Colon (tissue), 2 donors: ENCODE results near the gene PRUNE2.
"Not testable (repeated sequence)": the region's sequence is repeated elsewhere in the genome, so short reads cannot be mapped to it uniquely, and the experiment has no call there.

Experiments used
- FAIRE-seq: peaks from 2 replicates; lab custom pipeline; 2012; peaks lifted over from hg19 to GRCh38; lab: Jason Lieb, UNC
- donor health status: control.
- donor health status: control.

PRUNE2 gene

DNA sequence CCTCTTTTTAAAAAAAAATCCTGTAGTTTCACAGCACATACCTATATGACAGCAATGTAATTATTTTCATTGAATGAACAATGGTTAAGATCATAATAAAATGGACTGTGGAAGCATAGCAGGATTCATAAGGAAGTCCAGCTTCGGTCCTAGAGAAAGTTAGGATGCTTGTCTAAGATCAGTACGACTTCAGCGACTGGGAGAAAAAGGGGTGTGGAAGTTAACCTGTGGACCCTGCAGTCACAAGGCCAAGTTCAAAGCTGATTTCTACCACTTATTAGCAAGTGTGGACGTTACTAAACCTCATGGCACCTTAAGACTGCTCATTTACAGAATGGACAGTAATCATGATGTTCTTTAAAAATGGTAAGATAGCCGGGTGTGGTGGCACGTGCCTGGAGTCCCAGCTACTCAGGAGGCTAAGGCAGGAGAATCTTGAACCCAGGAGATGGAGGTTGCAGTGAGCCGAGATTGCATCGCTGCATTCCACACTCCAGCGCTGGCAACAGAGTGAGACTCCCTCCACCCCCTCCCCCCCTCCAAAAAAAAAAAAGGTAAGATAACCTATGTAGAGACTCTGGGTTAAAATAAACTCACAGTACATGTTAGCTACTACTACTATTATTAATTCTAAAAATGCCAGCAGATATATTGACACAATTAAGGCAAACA, 213.3 kb downstream of the PRUNE2 start:
- FAIRE-seq = no peak

DNA sequence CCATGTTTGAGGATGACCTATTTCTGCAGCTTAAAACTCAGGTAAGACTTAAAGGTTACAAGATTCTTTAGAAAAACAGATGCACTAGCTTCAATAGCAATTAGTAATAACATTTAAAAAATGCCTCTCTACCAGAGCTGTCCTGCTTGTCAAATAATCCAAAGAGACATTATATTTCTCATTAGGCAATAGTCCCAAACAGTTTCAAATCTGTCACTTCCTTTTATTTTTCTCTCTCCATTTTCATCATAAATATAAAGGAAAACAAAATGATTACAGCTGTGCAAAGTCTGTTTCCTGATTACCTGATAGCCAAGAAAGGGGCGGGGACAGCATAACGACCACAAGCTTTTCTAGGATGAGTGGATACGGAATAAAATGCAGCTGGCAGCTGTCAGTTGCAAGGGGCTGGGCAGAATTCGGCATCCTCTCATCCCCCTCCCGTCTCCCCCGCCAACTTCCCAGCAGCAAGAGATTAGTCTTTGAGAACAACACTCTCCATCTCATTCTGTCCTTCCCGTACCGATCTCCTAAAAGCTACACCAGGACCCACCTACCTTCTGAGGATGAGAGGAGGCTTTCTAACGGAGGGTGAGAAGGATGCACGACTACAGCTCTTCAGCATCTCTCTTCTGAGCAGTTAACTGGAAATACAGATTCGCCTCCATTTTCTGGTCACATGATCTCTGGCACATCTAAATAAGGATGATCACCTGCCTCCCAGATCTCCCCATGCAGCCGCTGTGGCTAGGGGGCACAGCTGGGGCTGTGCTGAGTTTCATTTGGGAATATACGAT, 214.2 kb downstream of the PRUNE2 start:
- no peak for FAIRE-seq

DNA sequence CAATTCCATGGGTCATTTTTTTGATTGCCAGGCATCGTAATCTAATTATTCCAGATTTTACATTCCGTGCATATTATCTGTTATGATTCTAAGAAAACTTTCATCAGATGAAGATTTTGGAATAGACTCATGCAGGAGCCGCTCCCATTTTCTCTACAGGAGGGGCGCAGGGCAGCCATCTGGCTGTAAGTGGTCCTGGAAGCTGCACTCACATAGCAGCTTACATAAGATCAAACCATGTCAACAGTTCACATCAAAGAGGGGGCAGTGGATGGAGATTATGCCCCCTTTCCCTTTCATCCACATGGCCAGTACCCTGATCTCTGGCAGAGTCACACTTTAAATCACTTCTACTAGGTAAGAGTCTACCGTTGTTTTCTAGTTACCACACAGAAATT, 214.9 kb downstream of the PRUNE2 start:
- FAIRE-seq = no peak

DNA sequence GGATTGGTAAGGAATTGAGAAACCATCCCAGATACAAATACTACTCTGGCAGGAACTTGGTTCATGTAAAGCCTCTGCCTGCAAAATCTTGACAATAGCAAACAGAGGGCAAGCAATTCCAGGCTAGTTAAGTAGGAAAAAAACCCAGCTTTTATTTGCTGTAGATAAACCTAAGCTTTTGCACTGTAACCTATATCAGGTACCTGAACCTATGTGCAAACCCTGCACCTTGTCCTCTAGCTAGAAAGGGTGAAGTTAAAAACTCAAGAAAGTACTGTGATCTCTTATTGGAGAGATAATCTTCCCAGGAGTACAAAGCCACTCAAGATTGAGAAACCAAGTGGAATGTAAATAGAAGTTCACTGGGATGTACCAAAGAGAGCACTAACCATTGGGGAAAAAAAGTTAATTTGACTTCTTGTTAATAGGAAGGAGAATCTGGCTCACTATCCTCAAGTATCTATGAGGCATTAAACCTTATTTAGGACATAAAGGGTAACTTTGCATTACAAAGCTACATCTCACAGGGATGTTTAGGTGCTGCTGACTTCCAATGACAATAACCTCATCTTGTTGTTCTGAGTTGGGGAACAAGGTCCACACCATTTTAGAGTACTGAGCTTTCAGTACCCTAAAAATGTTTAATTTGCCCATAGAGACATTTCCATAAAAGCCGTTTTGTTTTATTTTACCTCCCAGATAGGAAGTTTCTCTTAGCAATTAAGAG, 215.5 kb downstream of the PRUNE2 start:
- FAIRE-seq = no peak

DNA sequence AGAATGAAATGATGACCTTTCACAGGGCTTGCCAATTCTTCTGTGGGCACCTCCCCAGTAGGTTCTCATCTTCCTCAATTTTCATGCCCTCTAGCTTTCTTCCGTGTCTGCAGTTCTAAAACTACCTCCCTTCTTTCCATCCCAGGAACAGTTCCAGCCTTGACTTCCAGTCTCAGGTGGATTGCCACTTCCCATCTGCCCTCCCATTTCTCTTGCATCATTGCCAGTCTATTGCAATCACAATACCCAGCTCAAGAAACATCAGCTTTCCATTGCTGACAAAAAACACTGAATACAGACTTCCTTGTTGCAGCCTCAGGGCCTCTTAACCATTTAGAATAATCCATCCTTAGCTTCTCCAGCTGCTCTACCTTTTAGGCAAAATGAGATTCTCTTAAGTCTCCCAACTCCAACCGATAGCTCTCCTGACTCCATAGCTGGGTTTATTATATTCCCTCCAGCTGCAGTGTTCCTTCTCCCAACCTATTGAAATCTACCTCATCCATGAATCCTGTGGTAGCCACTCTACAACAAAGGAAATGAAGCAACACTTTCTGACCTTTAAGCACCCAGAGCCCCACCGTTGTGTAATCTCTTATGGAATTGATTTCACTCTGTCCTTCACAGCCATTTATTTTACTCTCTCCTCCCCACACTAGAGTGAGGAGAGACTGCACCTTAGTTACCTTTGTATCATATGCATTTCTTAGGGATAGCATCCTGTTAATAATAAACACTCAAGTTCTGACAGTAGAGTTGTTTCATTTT, 217.3 kb downstream of the PRUNE2 start:
- no peak for FAIRE-seq

DNA sequence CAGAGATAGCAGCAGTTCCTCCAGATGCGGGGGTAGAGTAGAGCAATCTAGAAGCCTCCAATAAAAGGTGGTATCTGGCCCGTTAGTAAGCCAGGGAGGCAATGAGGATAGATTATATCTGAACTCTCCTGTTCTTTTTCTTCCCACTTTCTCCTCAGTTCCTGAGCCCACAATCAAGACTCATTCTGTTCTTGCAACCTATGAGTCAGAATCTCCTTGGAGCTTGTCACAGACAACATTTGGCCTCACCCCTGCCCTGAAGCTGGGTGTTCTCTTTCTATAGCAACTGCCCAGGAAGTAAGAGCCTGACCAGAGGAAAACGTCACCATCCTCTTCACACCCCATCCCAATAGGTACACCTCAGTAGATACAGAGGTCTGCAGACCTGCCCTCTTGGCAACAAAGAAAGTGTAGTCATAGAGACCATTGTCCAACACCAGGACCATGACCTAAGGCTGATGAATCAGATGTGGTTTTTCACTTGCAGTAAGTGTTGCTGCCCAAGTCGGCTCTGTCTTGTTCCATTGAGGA, 218.0 kb downstream of the PRUNE2 start:
- FAIRE-seq = no peak

DNA sequence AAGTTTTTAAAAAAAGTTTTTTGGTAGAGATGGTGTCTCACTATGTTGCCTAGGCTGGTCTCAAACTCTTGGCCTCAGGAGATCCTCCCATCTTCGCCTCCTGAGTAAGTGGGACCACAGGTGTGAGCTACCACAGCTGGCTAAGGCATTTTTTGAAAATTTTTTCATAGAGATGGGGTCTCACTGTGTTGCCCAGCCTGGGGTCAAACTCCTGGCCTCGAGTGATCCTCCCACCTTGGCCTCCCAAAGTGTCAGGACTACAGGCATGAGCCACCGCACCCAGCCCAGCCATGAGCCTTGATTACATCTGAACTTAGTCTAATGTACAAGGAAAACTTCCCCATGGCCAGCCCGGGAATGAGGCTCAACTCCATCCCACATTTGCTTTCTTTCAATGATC, 219.2 kb downstream of the PRUNE2 start:
- no peak for FAIRE-seq

DNA sequence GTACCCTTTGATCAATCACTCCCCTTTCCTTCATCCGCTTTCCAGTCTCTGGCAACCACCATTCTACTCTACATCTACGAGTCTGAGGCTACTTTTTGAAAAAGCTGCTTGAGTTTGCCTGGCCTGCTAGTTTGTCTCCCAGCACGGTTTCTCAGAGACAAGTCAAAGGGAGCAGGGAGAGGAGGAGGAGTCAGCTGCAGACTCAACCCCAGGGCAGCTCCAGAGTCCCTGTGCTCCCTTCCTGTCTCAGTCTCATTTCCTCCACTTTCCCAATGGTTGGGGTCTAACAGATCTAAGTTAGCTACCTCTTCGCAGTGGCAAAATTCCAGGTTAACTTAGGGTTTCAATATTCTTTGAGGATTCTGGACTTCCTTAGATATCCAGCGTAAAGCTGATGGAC, 221.7 kb downstream of the PRUNE2 start:
- FAIRE-seq = no peak

DNA sequence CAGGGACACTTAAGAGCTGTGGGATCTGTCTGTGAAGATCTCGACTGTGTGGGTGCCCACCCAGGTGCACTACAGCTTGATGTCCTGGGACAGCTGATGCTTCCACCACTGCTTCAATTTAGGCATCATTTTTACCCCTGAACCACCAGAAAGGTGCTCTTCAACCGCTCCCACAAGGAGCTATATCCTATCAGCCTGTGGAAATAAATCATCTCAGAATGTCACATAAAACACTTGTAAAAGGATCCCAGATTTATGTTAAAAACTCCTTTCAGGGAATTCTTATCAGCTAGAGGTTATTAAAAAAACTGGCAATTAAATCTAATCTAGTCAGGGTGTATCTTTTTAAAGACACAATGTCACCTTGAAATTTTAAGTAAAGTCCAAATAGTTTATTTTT, 224.4 kb downstream of the PRUNE2 start:
- FAIRE-seq = no peak

DNA sequence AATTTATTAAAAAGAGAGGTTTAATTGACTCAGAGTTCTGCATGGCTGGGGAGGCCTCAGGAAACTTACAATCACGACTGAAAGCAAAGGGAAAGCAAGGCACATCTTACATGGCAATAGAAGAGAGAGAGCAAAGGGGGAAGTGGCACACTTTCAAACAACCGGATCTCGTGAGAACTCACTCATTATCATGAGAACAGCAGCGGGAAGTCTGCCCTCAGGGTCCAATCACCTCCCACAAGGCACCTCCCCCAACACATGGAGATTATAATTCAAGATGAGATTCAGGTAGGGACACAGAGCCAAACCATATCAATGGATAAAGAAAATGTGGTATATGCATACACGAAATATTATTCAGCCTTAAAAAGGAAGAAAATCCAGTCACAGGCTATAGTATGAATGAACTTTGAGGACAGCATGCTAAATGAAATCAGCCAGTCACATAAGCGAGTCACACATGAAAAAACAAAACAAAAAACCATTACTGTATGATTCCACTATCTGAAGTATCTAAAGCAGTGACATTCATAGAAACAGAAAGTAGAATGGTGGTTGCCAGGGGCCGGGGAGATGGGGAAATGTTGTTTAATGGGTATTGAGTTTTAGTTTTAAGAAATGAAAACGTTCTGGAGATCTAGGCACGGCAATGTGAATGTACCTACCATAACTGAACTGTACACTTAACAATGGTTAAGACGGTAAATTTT, 225.0 kb downstream of the PRUNE2 start:
- no peak for FAIRE-seq

DNA sequence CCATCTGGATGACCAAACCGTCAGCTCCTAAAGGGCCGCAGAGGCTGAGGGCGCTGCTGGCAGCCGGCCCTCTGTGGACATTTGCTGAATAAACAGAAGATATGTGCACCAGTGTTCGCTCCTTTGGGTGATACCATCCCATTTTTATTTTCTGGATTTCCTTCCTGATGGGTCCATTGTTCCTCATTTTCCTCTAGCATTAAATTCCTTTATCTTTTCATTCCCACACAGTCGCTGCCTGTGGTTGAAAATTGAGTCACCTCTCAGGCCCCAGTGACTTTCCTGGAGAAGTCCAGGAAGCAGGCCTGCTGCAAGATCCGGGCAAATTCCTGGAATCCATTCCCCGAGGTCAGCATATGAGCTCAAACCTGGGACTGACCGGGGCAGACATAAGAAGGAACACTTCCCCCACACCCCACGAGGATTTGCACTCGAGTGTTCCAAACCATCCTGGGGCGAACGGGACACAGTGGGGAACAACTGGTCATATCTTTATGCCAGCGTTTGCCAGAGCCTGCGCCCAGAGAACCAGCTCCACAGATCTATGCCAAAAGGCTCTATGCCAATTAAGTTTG, 228.3 kb downstream of the PRUNE2 start:
- no peak for FAIRE-seq

DNA sequence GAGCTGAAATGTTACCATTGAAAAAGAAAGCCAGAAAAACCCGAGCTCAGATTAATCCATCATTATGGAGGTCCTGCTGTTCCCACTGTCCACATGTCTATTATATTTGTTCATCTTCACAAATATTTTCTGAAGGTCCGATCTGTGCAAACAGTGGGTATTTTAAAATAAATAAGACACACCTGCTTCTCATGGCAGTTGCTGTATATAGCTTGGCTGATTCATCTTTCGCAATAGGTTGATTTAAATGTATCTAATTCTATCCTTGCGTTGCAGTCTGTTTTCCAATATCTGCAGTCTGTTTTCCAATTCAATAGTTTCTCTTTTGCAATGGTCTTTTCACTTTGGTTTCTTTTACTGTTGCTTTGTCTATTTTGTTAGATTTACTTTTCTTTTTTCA, 229.1 kb downstream of the PRUNE2 start:
- FAIRE-seq = no peak

DNA sequence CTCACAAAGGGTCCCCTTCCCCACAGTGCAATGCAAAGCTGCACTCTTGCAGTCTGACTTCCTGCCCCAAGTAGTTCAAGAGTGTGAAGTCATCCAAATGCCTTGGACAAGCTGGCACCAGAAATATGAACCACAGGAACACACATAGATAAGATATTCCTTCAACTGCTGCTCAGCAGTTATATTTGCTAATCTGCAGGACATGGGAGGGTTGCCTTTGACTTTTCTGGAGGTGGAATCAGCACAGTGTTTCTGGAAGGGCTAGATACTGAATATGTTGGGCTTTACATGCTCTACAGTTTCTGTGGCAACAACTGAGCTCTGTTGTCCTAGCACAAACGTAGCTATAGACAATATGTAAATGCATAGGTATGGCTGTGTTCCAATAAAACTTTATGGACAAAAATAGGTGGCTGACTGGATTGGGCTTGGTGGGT, 238.4 kb downstream of the PRUNE2 start:
- FAIRE-seq = no peak

DNA sequence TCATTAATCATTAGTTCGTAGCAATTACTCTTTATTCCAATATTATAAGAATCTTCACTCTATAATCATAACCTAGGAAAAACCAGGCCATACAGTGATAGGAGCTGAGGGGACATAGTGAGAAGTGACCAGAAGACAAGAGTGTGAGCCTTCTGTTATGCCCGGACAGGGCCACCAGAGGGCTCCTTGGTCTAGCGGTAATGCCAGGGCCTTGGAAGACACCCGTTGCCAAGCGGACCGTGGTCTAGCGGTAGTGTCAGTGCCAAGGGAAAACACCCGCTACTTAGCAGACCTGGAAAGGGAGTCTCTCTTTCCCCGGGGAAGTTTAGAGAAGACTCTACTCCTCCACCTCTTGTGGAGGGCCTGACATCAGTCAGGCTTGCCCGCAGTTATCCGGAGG, 239.9 kb downstream of the PRUNE2 start:
- FAIRE-seq = not testable (repeated sequence)

DNA sequence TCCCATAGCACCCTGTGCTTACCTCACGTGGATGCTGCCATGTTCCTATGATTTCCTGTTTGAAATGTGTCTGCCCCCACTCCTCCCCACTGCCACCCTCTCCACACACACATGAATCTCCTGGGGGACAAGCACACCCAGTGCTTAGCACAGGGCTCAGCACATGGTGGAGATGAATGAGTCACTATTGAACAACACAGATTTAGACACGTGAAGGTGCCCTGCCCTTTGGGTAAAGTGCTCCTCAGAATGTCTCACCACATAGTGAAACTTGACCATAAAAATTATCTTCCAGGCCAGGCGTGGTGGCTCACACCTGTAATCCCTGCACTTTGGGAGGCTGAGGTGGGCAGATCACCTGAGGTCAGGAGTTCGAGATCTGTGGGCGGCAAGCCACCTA, 240.5 kb downstream of the PRUNE2 start:
- no peak for FAIRE-seq

DNA sequence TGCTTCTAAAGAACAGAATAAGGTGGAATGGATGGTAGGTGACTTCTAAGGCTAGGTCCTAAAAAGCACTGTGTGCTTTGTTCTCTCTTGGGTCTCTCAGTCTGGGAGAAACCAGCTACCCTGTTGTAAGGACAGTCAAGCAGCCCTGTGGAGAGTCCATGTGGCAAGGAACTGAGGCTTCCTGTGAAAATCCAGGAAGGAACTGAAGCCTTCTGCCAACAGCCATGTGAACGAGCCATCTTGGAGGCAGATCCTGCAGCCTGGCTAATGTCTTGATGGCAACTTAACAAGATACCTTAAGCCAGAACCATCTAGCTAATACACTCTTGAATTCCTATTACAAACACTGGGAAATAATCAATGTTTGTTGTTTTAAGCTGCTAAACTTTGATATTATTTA, 241.8 kb downstream of the PRUNE2 start:
- FAIRE-seq = no peak

DNA sequence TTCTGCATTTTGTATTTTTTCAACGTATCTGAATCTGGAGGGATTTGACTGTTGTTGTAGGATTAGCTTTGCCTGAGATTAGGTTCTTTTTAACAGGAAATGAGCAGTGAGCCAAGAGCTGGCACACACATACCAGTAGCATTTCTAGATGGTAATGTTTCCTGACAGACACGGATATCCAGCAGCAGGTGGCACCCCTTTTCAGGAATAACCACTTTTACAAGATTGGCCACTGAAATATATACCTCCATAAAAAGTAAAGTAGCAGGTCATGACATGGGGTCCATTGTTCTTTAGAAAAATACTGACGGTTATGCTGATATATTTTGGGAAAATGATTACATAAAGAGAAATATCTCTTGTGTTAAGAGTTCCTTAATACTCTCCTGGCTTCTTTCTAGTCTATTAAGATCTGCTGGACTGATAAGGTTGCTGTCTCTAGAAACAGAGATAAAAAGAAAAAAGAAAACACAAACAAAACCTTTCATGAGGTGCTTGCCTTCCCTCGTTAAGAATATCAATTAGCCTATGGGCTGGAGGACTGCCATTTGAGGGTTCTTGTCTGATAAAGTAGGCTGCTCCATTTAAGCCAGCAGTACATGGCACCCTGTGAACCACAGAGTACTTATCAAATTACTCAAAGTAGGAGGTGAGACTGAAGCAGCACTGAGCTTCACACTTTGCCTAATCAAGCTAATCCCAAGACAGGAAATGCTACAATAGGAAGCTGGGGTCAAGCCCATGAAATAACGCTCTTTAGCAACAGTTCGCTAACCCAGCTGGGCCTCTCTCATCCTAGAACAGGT, 243.2 kb downstream of the PRUNE2 start:
- FAIRE-seq = no peak

DNA sequence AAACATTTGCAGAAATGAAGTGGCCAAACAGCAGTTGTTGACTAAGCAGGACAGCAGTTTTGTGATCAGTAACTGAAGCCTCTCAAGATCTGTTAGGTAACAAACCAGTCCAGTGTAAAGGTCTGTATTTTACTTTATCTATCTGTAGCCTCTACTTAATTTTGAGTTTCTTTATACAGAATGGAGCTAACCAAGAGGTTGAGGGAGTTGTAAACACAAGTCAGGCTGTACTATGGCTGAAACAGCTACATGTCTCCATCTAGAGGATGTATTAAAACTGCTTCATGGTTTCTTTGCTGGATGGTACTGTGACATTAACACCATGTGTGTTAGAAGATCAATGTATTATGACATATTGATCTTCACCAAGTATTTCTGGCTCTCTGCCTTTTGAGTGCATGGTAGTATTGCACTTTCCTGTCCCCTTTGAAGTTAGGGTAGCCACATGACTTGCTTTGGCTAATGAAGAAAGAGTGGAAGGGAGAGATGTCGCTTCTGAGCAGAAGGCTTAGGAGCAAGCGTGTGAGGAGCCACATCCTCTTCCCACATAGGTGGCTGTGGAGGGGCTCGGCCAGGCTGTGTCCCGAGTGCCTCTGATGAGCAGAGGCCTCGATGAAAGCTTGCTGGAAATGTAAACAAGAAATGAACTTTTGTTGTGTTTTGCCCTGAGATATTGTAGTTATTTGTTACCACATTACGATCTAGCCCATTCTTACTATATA, 247.2 kb downstream of the PRUNE2 start:
- FAIRE-seq = peak; percentile 49

DNA sequence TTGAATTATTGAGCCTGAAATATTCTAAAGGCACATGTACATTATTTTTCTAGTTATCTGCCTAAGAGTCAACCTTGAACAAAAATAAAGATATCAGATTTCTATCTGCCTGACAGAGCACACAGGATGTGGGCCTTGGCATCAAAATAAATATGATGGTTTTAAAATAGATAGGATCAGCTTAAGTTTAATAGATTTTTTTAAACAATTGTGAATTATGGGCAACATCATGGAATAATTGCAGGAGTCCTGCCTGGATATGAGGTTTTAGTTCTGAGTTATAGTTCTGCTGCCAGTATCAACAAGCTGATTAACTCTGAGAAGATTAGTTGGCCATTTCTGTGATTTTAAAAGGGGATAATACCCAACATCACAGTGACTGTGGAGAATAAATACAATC, 248.6 kb downstream of the PRUNE2 start:
- FAIRE-seq = no peak

DNA sequence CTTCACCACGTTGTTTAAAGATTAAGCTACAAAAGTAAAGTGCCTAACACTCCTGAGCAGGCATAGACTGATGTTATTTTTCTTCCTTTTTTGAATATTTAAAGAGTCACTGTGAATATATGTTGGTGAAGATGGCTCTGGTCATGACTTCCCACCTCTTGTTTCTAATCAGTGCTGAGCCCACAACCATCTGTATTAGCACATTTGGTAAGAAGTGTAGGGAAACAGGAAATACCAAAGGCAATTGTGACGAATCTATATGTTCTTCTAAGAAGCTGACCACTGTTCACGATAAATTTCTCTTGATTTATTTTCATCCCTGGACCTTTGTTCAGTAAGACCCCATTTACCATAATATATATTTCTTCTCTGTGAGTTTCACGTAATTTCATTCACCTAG, 249.9 kb downstream of the PRUNE2 start:
- FAIRE-seq = no peak
